CD4-positive, alpha-beta T cell (primary cell): ENCODE results near the gene SRD5A1. TPM values are rescaled to one million over a fixed set of nuclear protein-coding genes. Genes with fewer than 3 reads are reported as not detected.

ENCODE experiments used
- ATAC-seq: fragments of 200-7000 bp; cut with Tn5 transposase; one replicate; pipeline ENCODE4 v1.10.0; 2022; ENCODE audit warnings: mild to moderate bottlenecking; ENCODE audit not compliant: poor library complexity
- CTCF ChIA-PET: fragments of 350-600 bp; sonication (Branson Sonifier 250); formaldehyde crosslinking; loops from one replicate; lab custom pipeline; 2021; ENCODE audit warnings: antibody characterized with exemption, inconsistent platforms; lab: Charles Lee
- POLR2A ChIA-PET: fragments of 350-600 bp; sonication (Branson Sonifier 250); formaldehyde crosslinking; loops from one replicate; lab custom pipeline; 2021; ENCODE audit warnings: antibody characterized with exemption, inconsistent platforms; lab: Charles Lee
- DNase-seq, 14 experiments: peaks; one replicate each; pipeline ENCODE4 v3.0.0-alpha.2; 2013 to 2020; ENCODE audit warnings: mixed read lengths in 2 of 14
- H3K27ac ChIP-seq, 2 donors: one replicate each; pipeline versions ENCODE4 v1.5.1 to v1.7.0; 2013; ENCODE audit warnings: low read length in 2 of 2, low read depth in 1 of 2, mild to moderate bottlenecking in 1 of 2
- H3K27me3 ChIP-seq, 2 experiments: 1 replicate in 1 of 2; 2 replicates in 1 of 2; pipeline versions ENCODE4 v1.6.1 to v1.7.0; 2013; ENCODE audit warnings: low read length in 2 of 2, control low read depth in 1 of 2, mild to moderate bottlenecking in 1 of 2, moderate library complexity in 1 of 2; ENCODE audit not compliant: insufficient read depth in 2 of 2, control insufficient read depth in 1 of 2
- H3K36me3 ChIP-seq: one replicate; pipeline ENCODE4 v1.6.1; 2013; ENCODE audit warnings: low read length, control low read depth; ENCODE audit not compliant: insufficient read depth
- H3K4me1 ChIP-seq: one replicate; pipeline ENCODE4 v1.6.1; 2013; ENCODE audit warnings: low read length, control low read depth; ENCODE audit not compliant: insufficient read depth
- H3K4me3 ChIP-seq: one replicate; pipeline ENCODE4 v1.5.1; 2013; ENCODE audit warnings: mild to moderate bottlenecking, low read length, moderate library complexity
- H3K9me3 ChIP-seq, 2 experiments: 1 replicate in 1 of 2; 2 replicates in 1 of 2; pipeline versions ENCODE4 v1.6.1 to v1.7.0; 2013; ENCODE audit warnings: low read length in 2 of 2, mild to moderate bottlenecking in 2 of 2, control low read depth in 1 of 2, moderate library complexity in 1 of 2; ENCODE audit not compliant: control insufficient read depth in 1 of 2, insufficient read depth in 1 of 2
- H3K27ac Mint-ChIP-seq: one replicate; pipeline ENCODE4 v1.8.0; 2020; ENCODE audit warnings: mixed read lengths
- H3K27me3 Mint-ChIP-seq: one replicate; pipeline ENCODE4 v1.8.0; 2021; ENCODE audit warnings: mixed read lengths
- H3K36me3 Mint-ChIP-seq: one replicate; pipeline ENCODE4 v1.8.0; 2021; ENCODE audit warnings: low read depth, mixed read lengths
- H3K4me1 Mint-ChIP-seq: one replicate; pipeline ENCODE4 v1.8.0; 2021; ENCODE audit warnings: low read depth, mixed read lengths
- H3K4me3 Mint-ChIP-seq: one replicate; pipeline ENCODE4 v1.8.0; 2020; ENCODE audit warnings: mild to moderate bottlenecking, mixed read lengths
- H3K9me3 Mint-ChIP-seq: one replicate; pipeline ENCODE4 v1.8.0; 2020; ENCODE audit warnings: mixed read lengths
- intact Hi-C, 2 experiments: fragments of 100-400 bp; cut with DNase I in 1 of 2; cut with micrococcal nuclease in 1 of 2; formaldehyde crosslinking; loops; one replicate each; pipeline versions ENCODE4 v1.15.1 to v1.9.0; 2023 to 2025; cut with DNase I, micrococcal nuclease
- total RNA-seq, 174 experiments: library from RNA in 2 of 174; stranded (reverse) in 2 of 174; gene quantifications; one replicate each; pipeline ENCODE4 v1.2.3 and lab custom pipeline; 2021 to 2026
- TF ChIP-seq, protein P1 (sequence below): fragments of 200-600 bp; IDR thresholded peaks from one replicate; pipeline ENCODE4 v1.8.0; 2022; ENCODE audit warnings: antibody characterized with exemption, mild to moderate bottlenecking

The SRD5A1 gene
- total RNA-seq, 2 experiments from 2014 or later: 2.3 to 3.0 TPM

DNA sequence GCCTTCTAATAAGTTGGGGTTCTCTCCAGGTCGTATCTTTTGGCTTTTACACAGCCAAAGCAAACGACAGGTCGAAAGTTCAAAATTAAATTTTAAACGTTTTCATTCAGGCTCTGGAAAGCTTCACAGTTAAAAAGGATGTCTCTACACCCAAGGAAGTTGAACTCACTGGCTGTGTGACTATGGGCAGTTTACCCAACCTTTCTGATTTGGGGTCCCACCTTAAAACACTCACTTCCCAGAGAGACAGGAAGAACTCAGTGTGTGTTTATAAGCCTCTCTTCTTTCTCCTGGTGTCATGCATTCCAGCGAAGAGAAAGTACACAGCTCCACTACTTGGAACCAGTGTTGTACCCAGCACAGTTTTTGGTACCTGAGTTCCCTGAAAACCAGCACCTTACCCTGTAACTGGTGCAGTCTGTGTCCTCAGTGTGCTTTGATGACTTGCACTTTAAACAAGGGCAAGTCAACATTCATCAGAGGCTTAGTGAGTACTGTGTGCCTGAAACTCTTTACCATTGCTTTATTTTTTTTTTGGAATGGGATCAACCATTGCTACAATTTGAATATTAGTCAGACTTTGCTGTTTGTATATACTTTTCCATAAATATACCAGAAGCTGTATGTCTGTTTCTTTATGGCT lies 1.7 kb downstream of the SRD5A1 start:
- Histone ChIP-seq H3K4me3 (no peak overlapping the region), H3K27ac (no peak overlapping the region), H3K9me3 (no peaks in the 10 kb centered on the region), H3K36me3 (peaks cover 8% of the 10 kb centered on the region), H3K27me3 (no peaks in the 10 kb centered on the region), H3K4me1 (peaks cover 33% of the 10 kb centered on the region)
- ATAC-seq (no peak), DNase-seq (no peak)
- TF ChIP-seq, protein P1, sequence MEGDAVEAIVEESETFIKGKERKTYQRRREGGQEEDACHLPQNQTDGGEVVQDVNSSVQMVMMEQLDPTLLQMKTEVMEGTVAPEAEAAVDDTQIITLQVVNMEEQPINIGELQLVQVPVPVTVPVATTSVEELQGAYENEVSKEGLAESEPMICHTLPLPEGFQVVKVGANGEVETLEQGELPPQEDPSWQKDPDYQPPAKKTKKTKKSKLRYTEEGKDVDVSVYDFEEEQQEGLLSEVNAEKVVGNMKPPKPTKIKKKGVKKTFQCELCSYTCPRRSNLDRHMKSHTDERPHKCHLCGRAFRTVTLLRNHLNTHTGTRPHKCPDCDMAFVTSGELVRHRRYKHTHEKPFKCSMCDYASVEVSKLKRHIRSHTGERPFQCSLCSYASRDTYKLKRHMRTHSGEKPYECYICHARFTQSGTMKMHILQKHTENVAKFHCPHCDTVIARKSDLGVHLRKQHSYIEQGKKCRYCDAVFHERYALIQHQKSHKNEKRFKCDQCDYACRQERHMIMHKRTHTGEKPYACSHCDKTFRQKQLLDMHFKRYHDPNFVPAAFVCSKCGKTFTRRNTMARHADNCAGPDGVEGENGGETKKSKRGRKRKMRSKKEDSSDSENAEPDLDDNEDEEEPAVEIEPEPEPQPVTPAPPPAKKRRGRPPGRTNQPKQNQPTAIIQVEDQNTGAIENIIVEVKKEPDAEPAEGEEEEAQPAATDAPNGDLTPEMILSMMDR: no peak
- ChIA-PET CTCF (no interaction called here), POLR2A (interaction anchor here (0.9 kb wide), 1 partner anchor 78 kb away, joined by 4 read pairs; the partner anchor contains the start of gene TENT4A)
- Mint-ChIP-seq H3K36me3 (peaks cover 32% of the 10 kb centered on the region), H3K9me3 (no peaks in the 10 kb centered on the region), H3K27me3 (no peaks in the 10 kb centered on the region), H3K27ac (peak overlapping the region; percentile 74), H3K4me1 (peaks cover 35% of the 10 kb centered on the region), H3K4me3 (peak overlapping the region; percentile 84)
- intact Hi-C loops: loop anchor here (2.0 to 10.0 kb wide), 6 partner anchors 110 to 1240 kb away; partner anchors contain the start of genes FASTKD3 (in 1 of the 2), ICE1 (in 1 of the 2), MED10 (in 1 of the 2) and MTRR (in 1 of the 2)

DNA sequence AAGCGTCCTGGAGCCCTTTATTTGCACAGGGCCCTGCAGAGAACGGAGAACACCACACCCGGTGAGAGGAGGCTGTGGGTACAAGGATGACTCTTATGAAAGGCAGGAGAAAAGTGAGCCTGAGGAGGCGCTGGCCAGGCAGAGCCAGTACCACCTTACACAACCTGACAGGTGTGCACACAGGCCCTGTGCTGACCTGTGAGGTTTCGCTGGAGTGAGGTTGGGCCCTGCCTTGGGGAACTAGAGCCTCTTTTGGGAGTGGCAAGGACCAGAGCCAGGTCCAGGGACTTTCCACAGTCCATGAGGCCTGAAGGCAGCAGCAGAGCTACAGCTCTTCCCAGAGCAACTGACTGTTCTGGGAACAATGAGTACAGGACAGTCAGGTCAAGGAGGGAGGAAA lies 3.1 kb downstream of the SRD5A1 start:
- ATAC-seq: no peak
- intact Hi-C loops: loop anchor here (5.0 to 10.0 kb wide), 3 partner anchors 1141 to 1239 kb away; partner anchors contain the start of genes FASTKD3 (in 1 of the 2) and MTRR (in 1 of the 2)
- Mint-ChIP-seq H3K4me1 (peaks cover 21% of the 10 kb centered on the region), H3K36me3 (peaks cover 18% of the 10 kb centered on the region), H3K27ac (no peak overlapping the region), H3K27me3 (no peaks in the 10 kb centered on the region), H3K4me3 (no peak overlapping the region), H3K9me3 (no peaks in the 10 kb centered on the region)
- ChIA-PET POLR2A (interaction anchor here (0.7 kb wide), 1 partner anchor 29 kb away, joined by 4 read pairs; no protein-coding TSS in a partner anchor), CTCF (no interaction called here)
- no peak for DNase-seq
- H3K4me3 ChIP-seq: no peak overlapping the region
- TF ChIP-seq, protein P1: no peak
- H3K9me3 ChIP-seq: no peaks in the 10 kb centered on the region
- H3K36me3 ChIP-seq: peaks cover 2% of the 10 kb centered on the region
- H3K4me1 ChIP-seq: peaks cover 26% of the 10 kb centered on the region
- H3K27me3 ChIP-seq: no peaks in the 10 kb centered on the region
- H3K27ac ChIP-seq: no peak overlapping the region

DNA sequence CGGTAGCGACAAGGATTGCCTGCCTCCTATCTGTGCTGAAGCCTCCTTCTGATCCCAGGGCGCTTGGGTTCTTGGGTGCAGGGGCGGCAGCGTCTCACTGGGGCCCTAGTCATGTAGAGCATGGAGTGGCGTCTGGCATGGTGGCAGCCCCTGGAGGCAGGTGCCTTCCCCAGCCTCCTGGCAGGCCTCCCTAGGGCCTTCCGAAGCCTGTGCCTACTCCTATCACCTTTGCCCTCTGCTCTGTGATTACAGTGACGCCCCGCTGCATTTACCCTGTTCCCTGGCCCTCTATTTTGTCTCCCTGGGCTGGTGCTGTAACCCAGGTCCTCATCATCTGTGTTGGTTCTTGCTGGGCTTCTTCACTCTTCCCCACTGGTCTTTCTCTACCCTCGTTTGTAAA lies 3.8 kb downstream of the SRD5A1 start:
- Mint-ChIP-seq H3K27ac (no peak overlapping the region), H3K4me1 (peaks cover 14% of the 10 kb centered on the region), H3K9me3 (no peaks in the 10 kb centered on the region), H3K27me3 (no peaks in the 10 kb centered on the region), H3K36me3 (peaks cover 11% of the 10 kb centered on the region), H3K4me3 (no peak overlapping the region)
- Histone ChIP-seq H3K9me3 (no peaks in the 10 kb centered on the region), H3K27ac (no peak overlapping the region), H3K4me1 (peaks cover 18% of the 10 kb centered on the region), H3K36me3 (no peaks in the 10 kb centered on the region), H3K27me3 (no peaks in the 10 kb centered on the region), H3K4me3 (no peak overlapping the region)
- intact Hi-C loops: loop anchor here (5.0 to 10.0 kb wide), 3 partner anchors 1142 to 1238 kb away; partner anchors contain the start of genes FASTKD3 (in 1 of the 2) and MTRR (in 1 of the 2)
- TF ChIP-seq, protein P1: no peak
- ATAC-seq: no peak
- CTCF ChIA-PET: no interaction called here
- DNase-seq: no peak
- POLR2A ChIA-PET: no interaction called here
